ENCODE data around the gene PIGZ. TPM values are rescaled to one million over a fixed set of nuclear protein-coding genes. Genes with fewer than 3 reads are reported as not detected.

Gene PIGZ
- total RNA-seq = under 1 TPM; 0.34 to 0.82 (median 0.61) TPM

- peak within 1 kb of the TSS; percentile 78 for H3K4me3 Mint-ChIP-seq
- peaks cover 14% of the 10 kb centered on the region for H3K27me3 Mint-ChIP-seq (ENCODE audit: low read depth)
Measured at GRCh38 chr3:196968233-196969133, at the start of gene PIGZ. TSS of gene PIGZ (minus strand) at chr3:196968833. CDS start at chr3:196952031, 16,802 bp downstream.

GRCh38 chr3:197017003-197017402 is 48.4 kb upstream of the PIGZ start:
- H3K4me3 Mint-ChIP-seq = no peak overlapping the region
- peaks cover 2% of the 10 kb centered on the region for H3K27me3 Mint-ChIP-seq (ENCODE audit: low read depth)
- ATAC-seq (no peak), DNase-seq (no peak)
- H3K36me3 Mint-ChIP-seq (ENCODE audit: insufficient read depth) = no peaks in the 10 kb centered on the region
- no peaks in the 10 kb centered on the region for H3K4me1 Mint-ChIP-seq (ENCODE audit: low read depth)
- H3K9me3 Mint-ChIP-seq = no peaks in the 10 kb centered on the region

More at GRCh38 chr3:196968233-196969133, at the start of gene PIGZ:
- Mint-ChIP-seq H3K36me3 (ENCODE audit: insufficient read depth) (no peaks in the 10 kb centered on the region), H3K4me1 (ENCODE audit: low read depth) (peaks cover 7% of the 10 kb centered on the region), H3K9me3 (no peaks in the 10 kb centered on the region)
- ATAC-seq (peak; percentile 80 to 81), DNase-seq (peak; percentile 24)

GRCh38 chr3:197015790-197016736 is 47.4 kb upstream of the PIGZ start:
- H3K27me3 Mint-ChIP-seq (ENCODE audit: low read depth) = no peaks in the 10 kb centered on the region
- H3K9me3 Mint-ChIP-seq = no peaks in the 10 kb centered on the region
- DNase-seq = no peak
- ATAC-seq = no peak
- H3K4me3 Mint-ChIP-seq = no peak overlapping the region
- H3K4me1 Mint-ChIP-seq (ENCODE audit: low read depth) = no peaks in the 10 kb centered on the region
- H3K36me3 Mint-ChIP-seq (ENCODE audit: insufficient read depth) = no peaks in the 10 kb centered on the region

- ATAC-seq = no peak
- no peak for DNase-seq
- no peaks in the 10 kb centered on the region for H3K36me3 Mint-ChIP-seq (ENCODE audit: insufficient read depth)
- no peaks in the 10 kb centered on the region for H3K27me3 Mint-ChIP-seq (ENCODE audit: low read depth)
- H3K9me3 Mint-ChIP-seq = no peaks in the 10 kb centered on the region
- H3K4me3 Mint-ChIP-seq = no peak overlapping the region
- no peaks in the 10 kb centered on the region for H3K4me1 Mint-ChIP-seq (ENCODE audit: low read depth)
Measured at GRCh38 chr3:197014942-197015575, 46.4 kb upstream of the PIGZ start.

GRCh38 chr3:197014024-197014423 is 45.4 kb upstream of the PIGZ start:
- H3K27me3 Mint-ChIP-seq (ENCODE audit: low read depth) = no peaks in the 10 kb centered on the region
- DNase-seq (no peak), ATAC-seq (no peak)
- H3K36me3 Mint-ChIP-seq (ENCODE audit: insufficient read depth) = no peaks in the 10 kb centered on the region
- no peaks in the 10 kb centered on the region for H3K9me3 Mint-ChIP-seq
- H3K4me3 Mint-ChIP-seq = no peak overlapping the region
- H3K4me1 Mint-ChIP-seq (ENCODE audit: low read depth) = no peaks in the 10 kb centered on the region

- ATAC-seq (no peak), DNase-seq (no peak)
- Mint-ChIP-seq H3K27me3 (ENCODE audit: low read depth) (no peaks in the 10 kb centered on the region), H3K36me3 (ENCODE audit: insufficient read depth) (no peaks in the 10 kb centered on the region), H3K9me3 (no peaks in the 10 kb centered on the region), H3K4me3 (no peak overlapping the region), H3K4me1 (ENCODE audit: low read depth) (no peaks in the 10 kb centered on the region)
Measured at GRCh38 chr3:197012540-197012883, 43.9 kb upstream of the PIGZ start.

- H3K4me3 Mint-ChIP-seq = no peak overlapping the region
Measured at GRCh38 chr3:197011780-197012539, 43.3 kb upstream of the PIGZ start.

GRCh38 chr3:197010556-197011351 is 42.1 kb upstream of the PIGZ start:
- Mint-ChIP-seq H3K9me3 (no peaks in the 10 kb centered on the region), H3K27me3 (ENCODE audit: low read depth) (no peaks in the 10 kb centered on the region), H3K4me1 (ENCODE audit: low read depth) (no peaks in the 10 kb centered on the region), H3K36me3 (ENCODE audit: insufficient read depth) (no peaks in the 10 kb centered on the region), H3K4me3 (no peak overlapping the region)
- DNase-seq (no peak), ATAC-seq (no peak)

More at GRCh38 chr3:197011780-197012539, 43.3 kb upstream of the PIGZ start:
- ATAC-seq (no peak), DNase-seq (no peak)
- no peaks in the 10 kb centered on the region for H3K4me1 Mint-ChIP-seq (ENCODE audit: low read depth)
- no peaks in the 10 kb centered on the region for H3K9me3 Mint-ChIP-seq
- H3K36me3 Mint-ChIP-seq (ENCODE audit: insufficient read depth) = no peaks in the 10 kb centered on the region
- no peaks in the 10 kb centered on the region for H3K27me3 Mint-ChIP-seq (ENCODE audit: low read depth)

- no peaks in the 10 kb centered on the region for H3K36me3 Mint-ChIP-seq (ENCODE audit: insufficient read depth)
- ATAC-seq (no peak), DNase-seq (no peak)
- no peaks in the 10 kb centered on the region for H3K9me3 Mint-ChIP-seq
- H3K4me3 Mint-ChIP-seq = no peak overlapping the region
- no peaks in the 10 kb centered on the region for H3K27me3 Mint-ChIP-seq (ENCODE audit: low read depth)
- H3K4me1 Mint-ChIP-seq (ENCODE audit: low read depth) = no peaks in the 10 kb centered on the region
Measured at GRCh38 chr3:197009532-197010019, 40.9 kb upstream of the PIGZ start.

- no peaks in the 10 kb centered on the region for H3K9me3 Mint-ChIP-seq
- H3K4me1 Mint-ChIP-seq (ENCODE audit: low read depth) = peaks cover 7% of the 10 kb centered on the region
- H3K36me3 Mint-ChIP-seq (ENCODE audit: insufficient read depth) = no peaks in the 10 kb centered on the region
- DNase-seq (no peak), ATAC-seq (no peak)
- no peak overlapping the region for H3K4me3 Mint-ChIP-seq
- no peaks in the 10 kb centered on the region for H3K27me3 Mint-ChIP-seq (ENCODE audit: low read depth)
Measured at GRCh38 chr3:197008436-197009209, 40.0 kb upstream of the PIGZ start.

- no peak for DNase-seq
- H3K36me3 Mint-ChIP-seq (ENCODE audit: insufficient read depth) = no peaks in the 10 kb centered on the region
- no peaks in the 10 kb centered on the region for H3K9me3 Mint-ChIP-seq
- no peaks in the 10 kb centered on the region for H3K27me3 Mint-ChIP-seq (ENCODE audit: low read depth)
- ATAC-seq = no peak
- H3K4me1 Mint-ChIP-seq (ENCODE audit: low read depth) = peaks cover 7% of the 10 kb centered on the region
- no peak overlapping the region for H3K4me3 Mint-ChIP-seq
Measured at GRCh38 chr3:197007953-197008352, 39.3 kb upstream of the PIGZ start.

GRCh38 chr3:197007296-197007940 is 38.8 kb upstream of the PIGZ start:
- DNase-seq (no peak), ATAC-seq (no peak)
- peaks cover 7% of the 10 kb centered on the region for H3K4me1 Mint-ChIP-seq (ENCODE audit: low read depth)
- H3K9me3 Mint-ChIP-seq = no peaks in the 10 kb centered on the region
- H3K27me3 Mint-ChIP-seq (ENCODE audit: low read depth) = no peaks in the 10 kb centered on the region
- no peaks in the 10 kb centered on the region for H3K36me3 Mint-ChIP-seq (ENCODE audit: insufficient read depth)
- no peak overlapping the region for H3K4me3 Mint-ChIP-seq
